GM21381 (cell line): ENCODE measurements around the gene IL22RA2.
A peak's percentile ranks its signal among the peaks of the same experiment; 100 is the strongest.
"Not testable (repeated sequence)": the region's sequence is repeated elsewhere in the genome, so short reads cannot be mapped to it uniquely, and the experiment has no call there.

Experiments used
- ATAC-seq: cut with Tn5 transposase; IDR thresholded peaks from one replicate; pipeline ENCODE4 v1.9.1; 2021; ENCODE audit warnings: mild to moderate bottlenecking, moderate library complexity; ENCODE audit not compliant: unreplicated experiment

The IL22RA2 gene

DNA sequence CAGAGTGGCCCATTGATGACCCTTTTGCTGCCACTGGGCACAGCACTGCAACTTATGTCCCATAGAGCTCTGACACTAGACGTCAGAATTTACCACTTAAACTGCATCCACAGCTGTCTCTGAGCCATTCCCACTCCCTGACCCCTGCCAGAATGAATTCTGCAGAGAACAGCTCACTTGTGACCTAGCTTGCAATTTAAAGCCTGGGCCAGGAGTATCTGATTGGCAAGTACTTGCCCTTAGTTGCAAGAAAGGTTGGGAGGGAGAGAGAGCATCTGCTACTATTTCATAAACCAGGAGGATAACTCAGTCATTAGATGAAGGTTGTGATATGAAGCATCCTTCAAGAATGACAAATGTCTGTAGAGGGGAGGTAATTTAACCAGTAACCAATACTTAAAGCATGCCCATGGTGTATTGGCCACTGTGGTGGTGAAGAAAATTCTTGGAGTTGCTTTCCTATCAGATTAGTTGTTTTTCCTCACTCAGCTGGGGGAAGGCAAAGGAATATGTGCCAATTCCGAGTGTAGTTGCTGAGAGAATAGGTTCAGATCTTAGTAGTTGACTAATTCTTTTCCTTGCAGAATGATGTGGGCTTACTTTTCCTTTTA lies 46.5 kb downstream of the IL22RA2 start:
- no peak for ATAC-seq

GRCh38 chr6:137123078-137123477 lies 50.4 kb downstream of the IL22RA2 start:
- ATAC-seq: no peak

- no peak for ATAC-seq
These were observed 50.8 kb downstream of the IL22RA2 start for GRCh38 chr6:137122612-137123011.

- no peak for ATAC-seq
These were observed 51.9 kb downstream of the IL22RA2 start for GRCh38 chr6:137121401-137121997.

DNA sequence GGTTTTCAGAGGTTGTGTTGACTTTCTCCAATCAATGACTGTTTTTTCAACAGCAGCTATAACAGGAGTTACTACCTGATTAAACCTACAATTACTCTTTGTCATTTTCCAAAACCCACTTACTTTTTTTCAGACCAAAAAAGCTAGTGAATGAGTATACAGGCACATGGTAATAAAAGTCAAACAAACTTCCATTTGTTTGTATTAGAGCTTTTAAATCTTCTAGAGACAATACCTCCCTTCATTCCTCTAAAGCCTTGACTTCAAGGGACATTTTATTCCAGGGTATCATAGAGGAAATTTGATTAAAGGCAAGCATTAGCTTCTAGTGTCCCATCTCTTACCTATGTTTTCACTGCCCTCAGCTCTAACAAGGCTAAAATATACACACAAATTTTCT lies 52.7 kb downstream of the IL22RA2 start:
- ATAC-seq: no peak

DNA sequence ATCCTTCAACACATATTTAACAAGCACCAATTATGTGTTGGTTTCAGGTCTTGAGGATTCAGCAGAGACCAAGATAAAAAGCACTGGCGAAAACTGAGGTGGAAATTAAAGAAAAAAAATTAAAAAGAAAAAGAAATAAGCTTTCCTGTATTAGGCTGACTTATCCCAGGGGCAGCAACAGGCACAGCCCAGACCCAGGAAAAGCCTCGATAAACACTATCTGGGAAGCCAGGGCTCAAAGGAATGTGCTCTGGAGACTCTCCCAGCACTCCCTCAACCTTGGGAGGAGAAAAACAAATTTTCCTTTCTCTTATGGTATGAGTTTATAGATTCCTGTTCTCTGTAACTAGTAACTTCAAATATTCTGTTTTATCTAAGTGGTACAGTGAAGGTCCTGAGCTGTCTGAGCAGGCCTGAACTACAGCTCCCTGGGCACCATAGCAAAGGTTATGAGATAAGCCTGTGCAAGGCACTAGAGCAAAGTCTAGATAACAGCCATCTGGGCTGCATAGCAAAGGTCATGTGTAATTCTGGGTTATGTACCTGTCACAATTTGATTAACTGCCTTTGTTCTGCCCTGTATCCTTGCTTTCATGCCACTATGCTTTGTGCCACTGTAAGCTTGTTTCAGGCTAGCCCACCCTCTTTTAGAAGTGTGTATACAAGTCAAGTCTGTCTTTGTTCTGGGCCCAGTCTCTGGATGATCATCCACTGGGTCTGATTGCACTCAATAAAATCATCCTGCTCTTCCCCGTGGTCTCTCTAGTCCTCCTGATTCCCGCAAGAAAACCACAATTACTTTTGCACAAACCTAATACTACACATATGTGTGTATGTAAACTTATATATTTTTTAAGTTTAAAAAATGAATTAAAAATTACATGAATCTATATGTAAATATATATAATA lies 54.0 kb downstream of the IL22RA2 start:
- ATAC-seq: no peak

DNA sequence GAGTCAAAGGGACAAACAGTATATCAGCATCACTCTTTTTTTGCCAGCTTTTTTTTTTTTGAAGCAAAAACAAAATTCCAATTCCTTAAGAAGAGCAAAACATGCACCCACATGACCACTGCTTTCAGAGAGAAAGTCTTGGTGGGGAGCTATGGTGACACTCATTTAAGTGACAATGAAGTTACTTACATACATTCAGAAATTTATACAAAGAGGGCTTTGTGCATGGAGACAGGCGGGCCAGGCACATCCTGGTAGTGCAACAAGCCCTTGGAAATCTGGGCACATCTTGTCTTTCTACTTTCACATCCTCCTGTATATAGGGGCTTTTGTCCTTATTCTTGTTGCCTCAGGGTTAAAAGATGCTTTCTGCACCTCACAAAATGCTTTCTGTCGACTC lies 55.9 kb downstream of the IL22RA2 start:
- no peak for ATAC-seq

- ATAC-seq: no peak
These were observed 56.6 kb downstream of the IL22RA2 start for GRCh38 chr6:137116807-137117206.

DNA sequence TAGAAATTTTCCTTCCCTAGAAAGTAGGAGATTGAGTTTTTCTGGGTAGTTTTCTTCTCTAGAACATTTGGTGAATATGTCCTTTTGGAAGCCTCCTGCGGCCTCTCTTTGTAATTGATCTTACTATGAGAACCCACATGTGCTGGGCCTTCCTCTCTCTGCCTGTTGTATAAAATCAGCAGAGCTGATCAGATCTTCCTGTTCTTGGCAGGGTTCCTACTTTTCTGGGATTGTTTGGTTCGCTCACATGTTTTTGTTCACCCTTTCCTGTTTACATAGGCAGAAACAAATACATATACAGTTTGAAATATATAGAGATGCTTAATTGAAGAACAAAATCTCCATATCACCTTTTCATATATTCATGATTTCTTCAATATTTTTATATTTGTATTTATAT lies 57.8 kb downstream of the IL22RA2 start:
- ATAC-seq: no peak

DNA sequence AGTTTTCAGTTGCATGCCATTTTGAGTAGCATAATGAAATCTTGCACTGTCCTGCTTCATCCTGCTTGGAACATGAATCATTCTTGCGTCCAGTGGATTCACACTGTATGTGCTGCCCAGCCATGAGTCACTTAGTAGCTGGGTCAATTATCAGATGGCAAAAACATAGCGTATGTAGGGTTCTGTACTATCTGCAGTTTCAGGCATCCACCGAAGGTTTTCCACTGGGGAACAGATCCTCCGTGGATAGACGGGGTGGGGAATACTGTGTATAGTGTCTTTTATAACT lies 61.4 kb downstream of the IL22RA2 start:
- no peak for ATAC-seq

- ATAC-seq: no peak
These were observed 62.0 kb downstream of the IL22RA2 start for GRCh38 chr6:137111296-137112066.

- ATAC-seq: no peak
These were observed 65.7 kb downstream of the IL22RA2 start for GRCh38 chr6:137107767-137108105.

DNA sequence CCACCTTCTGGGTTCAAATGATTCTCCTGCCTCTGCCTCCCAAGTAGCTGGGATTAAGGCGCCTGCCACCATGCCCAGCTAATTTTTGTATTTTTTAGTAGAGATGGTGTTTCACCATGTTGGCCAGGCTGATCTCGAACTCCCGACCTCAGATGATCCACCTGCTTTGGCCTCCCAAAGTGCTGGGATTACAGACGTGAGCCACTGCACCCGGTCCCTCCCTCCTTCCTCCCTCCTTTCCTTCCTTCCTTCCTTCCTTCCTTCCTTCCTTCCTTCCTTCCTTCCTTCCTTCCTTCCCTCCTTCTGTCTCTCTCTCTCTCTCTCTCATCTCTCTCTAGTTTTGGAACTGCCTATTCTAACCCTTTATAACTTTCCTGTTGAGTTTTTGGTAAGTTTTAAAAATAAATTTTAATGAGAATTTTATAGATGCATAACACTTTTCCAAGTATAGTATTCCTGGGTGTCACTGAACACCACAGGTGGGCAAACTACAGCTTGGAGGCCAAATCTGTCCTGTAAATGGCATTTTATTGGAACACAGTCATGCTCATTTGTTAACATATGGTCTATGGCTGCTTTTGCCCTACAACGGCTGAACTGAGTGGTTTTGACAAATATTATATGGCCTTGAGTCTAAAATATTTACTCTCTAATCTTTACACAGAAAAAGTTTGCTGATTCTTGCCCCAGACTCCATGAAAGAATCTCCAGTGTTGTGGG lies 66.2 kb downstream of the IL22RA2 start:
- not testable (repeated sequence) for ATAC-seq

GRCh38 chr6:137106183-137106582 lies 67.3 kb downstream of the IL22RA2 start:
- ATAC-seq: no peak

- no peak for ATAC-seq
These were observed 68.1 kb downstream of the IL22RA2 start for GRCh38 chr6:137105375-137105774.

DNA sequence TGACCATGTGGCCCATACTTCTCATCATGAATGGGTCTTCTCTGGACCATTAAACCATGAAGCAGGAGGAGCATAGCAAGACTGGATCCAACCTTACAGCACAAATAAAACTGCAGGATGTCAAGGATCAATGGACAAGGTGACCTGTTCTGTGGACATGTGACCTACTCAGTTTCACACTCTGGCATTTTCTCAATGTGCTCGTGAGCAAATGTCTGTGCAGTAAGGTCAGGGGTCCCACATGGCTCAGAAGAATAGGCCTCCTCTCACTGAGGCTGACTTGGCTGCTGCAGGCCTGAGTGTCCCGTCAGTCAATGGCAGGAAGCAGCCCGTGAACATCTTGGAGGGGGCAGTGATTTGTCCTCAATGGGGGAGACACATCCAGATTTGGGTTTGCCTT lies 68.5 kb downstream of the IL22RA2 start:
- ATAC-seq: no peak

GRCh38 chr6:137102851-137103492 lies 70.5 kb downstream of the IL22RA2 start:
- ATAC-seq: peak; percentile 81

- ATAC-seq: peak; percentile 33
These were observed 71.2 kb downstream of the IL22RA2 start for GRCh38 chr6:137102050-137102848.

- no peak for ATAC-seq
These were observed 73.6 kb downstream of the IL22RA2 start for GRCh38 chr6:137099689-137100403.
